Right forelimb (tissue), 1 donor: ENCODE measurements around the gene POLR3C.
"Not testable (repeated sequence)": the region's sequence is repeated elsewhere in the genome, so short reads cannot be mapped to it uniquely, and the experiment has no call there.

Experiments used
- DNase-seq: peaks from one replicate; pipeline ENCODE4 v3.0.0-alpha.2; 2018

Gene POLR3C

GRCh38 chr1:145824499-145824842 lies 471 bp downstream of the POLR3C start:
- DNase-seq: no peak

GRCh38 chr1:145826030-145826429 lies 2.0 kb downstream of the POLR3C start:
- no peak for DNase-seq

GRCh38 chr1:145827966-145828365 lies 4.0 kb downstream of the POLR3C start:
- DNase-seq: no peak

GRCh38 chr1:145828367-145829026 lies 4.5 kb downstream of the POLR3C start:
- DNase-seq: no peak

GRCh38 chr1:145830810-145831209 lies 6.8 kb downstream of the POLR3C start:
- DNase-seq: not testable (repeated sequence)

- DNase-seq: no peak
Observed at GRCh38 chr1:145837656-145838055, 13.7 kb downstream of the POLR3C start.

GRCh38 chr1:145843031-145843430 lies 19.0 kb downstream of the POLR3C start:
- no peak for DNase-seq

- DNase-seq: no peak
Observed at GRCh38 chr1:145845144-145845513, 21.1 kb downstream of the POLR3C start.

- DNase-seq: peak; percentile 86
Observed at GRCh38 chr1:145845514-145846161, 21.6 kb downstream of the POLR3C start, which contains the start of gene NUDT17. TSS of gene NUDT17 (plus strand) at chr1:145845630. CDS start at chr1:145845641, 11 bp downstream.

GRCh38 chr1:145846201-145846612 lies 22.2 kb downstream of the POLR3C start:
- DNase-seq: peak; percentile 70

- DNase-seq: no peak
Observed at GRCh38 chr1:145847827-145848226, 23.8 kb downstream of the POLR3C start.

- DNase-seq: no peak
Observed at GRCh38 chr1:145849356-145850160, 25.6 kb downstream of the POLR3C start.

GRCh38 chr1:145855426-145855948 lies 31.5 kb downstream of the POLR3C start:
- DNase-seq: no peak

GRCh38 chr1:145857170-145857569 lies 33.2 kb downstream of the POLR3C start:
- DNase-seq: no peak

- DNase-seq: no peak
Observed at GRCh38 chr1:145858238-145858900, 34.4 kb downstream of the POLR3C start.

GRCh38 chr1:145858901-145859490 lies 35.0 kb downstream of the POLR3C start, which contains the start of gene PIAS3:
TSS of gene PIAS3 (minus strand) at chr1:145859081. CDS start at chr1:145858990, 91 bp downstream.
- DNase-seq: peak; percentile 98

- peak; percentile 92 for DNase-seq
Observed at GRCh38 chr1:145859491-145860023, 35.6 kb downstream of the POLR3C start.

- peak; percentile 85 for DNase-seq
Observed at GRCh38 chr1:145863282-145864018, 39.5 kb downstream of the POLR3C start.

GRCh38 chr1:145868232-145868631 lies 44.2 kb downstream of the POLR3C start:
- no peak for DNase-seq

GRCh38 chr1:145871994-145872924 lies 48.3 kb downstream of the POLR3C start:
- peak; percentile 77 for DNase-seq
